ENCODE measurements around the gene RAB1B. TPM values are rescaled to one million over a fixed set of nuclear protein-coding genes. Genes with fewer than 3 reads are reported as not detected.

Gene RAB1B
- total and polyA plus RNA-seq, 10 of the 15 experiments (the other 5 are each of a cell fraction or from before 2014, with no cell fraction given): 10.4 to 193 (median 96.9) TPM

GRCh38 chr11:66238786-66239413, 29.5 kb upstream of the RAB1B start:
- SMC1A ChIA-PET (ENCODE audit: uncharacterized antibody, unreplicated experiment): no interaction called here
- Histone ChIP-seq H3K36me3 (ENCODE audit: control insufficient read depth in 2 of 2, insufficient read depth in 2 of 2, low read length in 1 of 2) (peaks cover 12 to 24% of the 10 kb centered on the region in 2 experiments), H3K4me2 (ENCODE audit: control insufficient read depth, insufficient read depth) (no peak overlapping the region), H3K9me3 (replicated peaks; ENCODE audit: control insufficient read depth, insufficient read depth, low read length) (no peaks in the 10 kb centered on the region), H3K27me3 (replicated peaks in 1 of 2; ENCODE audit: control insufficient read depth in 2 of 2, insufficient read depth in 2 of 2, low read length in 1 of 2) (no peaks in the 10 kb centered on the region), H3K27ac (ENCODE audit: control insufficient read depth, insufficient read depth) (no peak overlapping the region), H4K20me1 (ENCODE audit: control insufficient read depth, insufficient read depth) (no peaks in the 10 kb centered on the region), H3K4me1 (ENCODE audit: control insufficient read depth, insufficient read depth, low read length) (no peaks in the 10 kb centered on the region), H3K9ac (ENCODE audit: control insufficient read depth, insufficient read depth, low read length) (no peak overlapping the region), H2AFZ (ENCODE audit: control insufficient read depth, low read depth, low read length) (no peak overlapping the region), H3K4me3 (no peak overlapping the region), H3K79me2 (ENCODE audit: control insufficient read depth, insufficient read depth, low read length) (no peaks in the 10 kb centered on the region)
- DNase-seq (ENCODE audit: low read depth, low spot score): no peak
- no TSS peak for BruUV-seq (replicated peaks)
- FAIRE-seq: no peak
- intact Hi-C loops (cut with micrococcal nuclease; ENCODE audit: unreplicated experiment) (no loop called here), in situ Hi-C loops (cut with MboI) (no loop called here)
- POLR2A ChIA-PET: no interaction called here
- CTCF ChIA-PET: interaction anchor here (1.1 to 2.4 kb wide), 2 partner anchors 16 to 216 kb away, joined by 3 to 8 read pairs; no protein-coding TSS in a partner anchor
- WGBS (ENCODE audit: insufficient coverage, insufficient replicate concordance, low lambda C conversion rate, missing lambda C conversion rate): 88% methylated on average over 17 of the region's 17 CpGs
- RAD21 ChIA-PET (ENCODE audit: unreplicated experiment): no interaction called here
- no peak for ATAC-seq
- TF ChIP-seq ZNF592 (IDR thresholded peaks at IDR 0.05) (no peak), E2F8 (IDR thresholded peaks at IDR 0.05; ENCODE audit: low read depth, partially characterized antibody) (no peak), CREM (IDR thresholded peaks at IDR 0.05; ENCODE audit: low read depth) (no peak), ZSCAN29 (IDR thresholded peaks at IDR 0.05) (no peak), ZNF207 (IDR thresholded peaks at IDR 0.05; ENCODE audit: borderline replicate concordance) (no peak), YY1 (IDR thresholded peaks at IDR 0.05; ENCODE audit: low read depth, low read length) (no peak), ZBTB11 (CRISPR knock-in tag; IDR thresholded peaks at IDR 0.05) (no peak), SRF (IDR thresholded peaks at IDR 0.05; ENCODE audit: low read depth in 2 of 2, low read length in 2 of 2) (no peak), MLLT1 (IDR thresholded peaks at IDR 0.05) (no peak), SMAD1 (IDR thresholded peaks at IDR 0.05; ENCODE audit: low read depth, partially characterized antibody) (no peak), EGR1 (IDR thresholded peaks at IDR 0.05; ENCODE audit: borderline replicate concordance in 1 of 2, low read depth in 2 of 2, low read length in 2 of 2) (no peak)
